ENCODE results near the gene CPXM2. TPM values are rescaled to one million over a fixed set of nuclear protein-coding genes. Genes with fewer than 3 reads are reported as not detected.

Gene CPXM2
- polyA plus RNA-seq (2011; rRNA removed), result 13.9 and 14.4 TPM in 2 replicates
- 2.8 and 3.4 TPM in 2 replicates for polyA minus RNA-seq (2011; rRNA and poly(A)+ RNA removed)

- ChIA-PET CTCF (interaction anchor here (0.7 kb wide), 1 partner anchor 10 kb away, joined by 3 read pairs; no protein-coding TSS in a partner anchor), POLR2A (no interaction called here)
- no peaks in the 10 kb centered on the region; the same call in 1 of the 2 replicates for H3K27me3 ChIP-seq (ENCODE audit: control insufficient read depth, insufficient read depth, low read length)
- no peaks in the 10 kb centered on the region for H3K36me3 ChIP-seq (ENCODE audit: control insufficient read depth, insufficient read depth, low read length)
- DNase-seq (ENCODE audit: low read depth), result no peak
- TF ChIP-seq CTCF (IDR thresholded peaks at IDR 0.05; ENCODE audit: insufficient read depth, low read depth, low read length), result no peak
- H3K4me3 ChIP-seq (ENCODE audit: low read depth, low read length), result peak within 1 kb of the TSS; percentile 40
Measured at GRCh38 chr10:123891144-123892071, at the start of gene CPXM2. Gene CPXM2, minus strand, starts transcription at chr10:123891807. Its CDS starts 148 bp downstream, at chr10:123891659.

GRCh38 chr10:123939591-123939990, 48.0 kb upstream of the CPXM2 start:
- Histone ChIP-seq H3K36me3 (ENCODE audit: control insufficient read depth, insufficient read depth, low read length) (no peaks in the 10 kb centered on the region), H3K4me3 (ENCODE audit: low read depth, low read length) (no peak overlapping the region), H3K27me3 (ENCODE audit: control insufficient read depth, insufficient read depth, low read length) (no peaks in the 10 kb centered on the region)
- CTCF ChIA-PET, result no interaction called here
- POLR2A ChIA-PET, result no interaction called here
- no peak for TF ChIP-seq CTCF (IDR thresholded peaks at IDR 0.05; ENCODE audit: insufficient read depth, low read depth, low read length)
- DNase-seq (ENCODE audit: low read depth), result no peak

GRCh38 chr10:123938890-123939289, 47.3 kb upstream of the CPXM2 start:
- H3K36me3 ChIP-seq (ENCODE audit: control insufficient read depth, insufficient read depth, low read length), result no peaks in the 10 kb centered on the region
- CTCF ChIA-PET, result no interaction called here
- no peak for TF ChIP-seq CTCF (IDR thresholded peaks at IDR 0.05; ENCODE audit: insufficient read depth, low read depth, low read length)
- no peaks in the 10 kb centered on the region for H3K27me3 ChIP-seq (ENCODE audit: control insufficient read depth, insufficient read depth, low read length)
- no peak for DNase-seq (ENCODE audit: low read depth)
- POLR2A ChIA-PET, result no interaction called here
- no peak overlapping the region for H3K4me3 ChIP-seq (ENCODE audit: low read depth, low read length)

- POLR2A ChIA-PET, result no interaction called here
- TF ChIP-seq CTCF (IDR thresholded peaks at IDR 0.05; ENCODE audit: insufficient read depth, low read depth, low read length), result no peak
- Histone ChIP-seq H3K36me3 (ENCODE audit: control insufficient read depth, insufficient read depth, low read length) (no peaks in the 10 kb centered on the region), H3K27me3 (ENCODE audit: control insufficient read depth, insufficient read depth, low read length) (no peaks in the 10 kb centered on the region), H3K4me3 (ENCODE audit: low read depth, low read length) (no peak overlapping the region)
- CTCF ChIA-PET, result interaction anchor here (1.1 kb wide), 1 partner anchor 26 kb away, joined by 3 read pairs; no protein-coding TSS in a partner anchor
- DNase-seq (ENCODE audit: low read depth), result no peak
Measured at GRCh38 chr10:123936426-123936825, 44.8 kb upstream of the CPXM2 start.

- H3K27me3 ChIP-seq (ENCODE audit: control insufficient read depth, insufficient read depth, low read length), result no peaks in the 10 kb centered on the region
- DNase-seq (ENCODE audit: low read depth), result no peak
- ChIA-PET POLR2A (no interaction called here), CTCF (no interaction called here)
- no peak overlapping the region for H3K4me3 ChIP-seq (ENCODE audit: low read depth, low read length)
- no peaks in the 10 kb centered on the region for H3K36me3 ChIP-seq (ENCODE audit: control insufficient read depth, insufficient read depth, low read length)
- no peak for TF ChIP-seq CTCF (IDR thresholded peaks at IDR 0.05; ENCODE audit: insufficient read depth, low read depth, low read length)
Measured at GRCh38 chr10:123935680-123936079, 44.1 kb upstream of the CPXM2 start.

All from BJ (cell line).